ENCODE data around the gene CAPN14.

Gene CAPN14

DNA sequence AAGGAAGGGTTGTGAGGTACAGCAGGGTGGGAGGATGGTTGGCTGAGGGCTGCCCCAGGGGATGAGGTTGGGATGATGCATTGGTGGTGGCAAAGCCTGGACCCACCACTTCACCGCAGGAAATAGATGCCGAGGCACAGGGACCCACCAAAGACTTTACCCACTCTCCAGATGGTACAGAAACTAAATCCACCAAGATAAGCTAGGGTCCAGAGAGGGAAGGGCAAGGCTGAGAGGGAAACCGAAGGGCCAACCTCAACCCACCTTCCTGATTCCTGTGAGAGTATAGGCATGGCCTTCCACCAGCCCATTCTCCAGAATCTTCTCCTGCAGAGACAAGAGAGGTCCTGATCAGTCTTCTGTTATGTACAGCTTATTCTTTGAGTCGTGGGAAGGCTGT lies 18.1 kb downstream of the CAPN14 start:
- POLR2A ChIA-PET = no interaction called here
- CTCF ChIA-PET = interaction anchor here (1.1 kb wide), 1 partner anchor 29 kb away, joined by 3 read pairs; no protein-coding TSS in a partner anchor
- H3K4me3 ChIP-seq (ENCODE audit: low read depth, low read length) = no peak overlapping the region
- DNase-seq (ENCODE audit: low read depth, low spot score) = no peak
- TF ChIP-seq, protein P1, sequence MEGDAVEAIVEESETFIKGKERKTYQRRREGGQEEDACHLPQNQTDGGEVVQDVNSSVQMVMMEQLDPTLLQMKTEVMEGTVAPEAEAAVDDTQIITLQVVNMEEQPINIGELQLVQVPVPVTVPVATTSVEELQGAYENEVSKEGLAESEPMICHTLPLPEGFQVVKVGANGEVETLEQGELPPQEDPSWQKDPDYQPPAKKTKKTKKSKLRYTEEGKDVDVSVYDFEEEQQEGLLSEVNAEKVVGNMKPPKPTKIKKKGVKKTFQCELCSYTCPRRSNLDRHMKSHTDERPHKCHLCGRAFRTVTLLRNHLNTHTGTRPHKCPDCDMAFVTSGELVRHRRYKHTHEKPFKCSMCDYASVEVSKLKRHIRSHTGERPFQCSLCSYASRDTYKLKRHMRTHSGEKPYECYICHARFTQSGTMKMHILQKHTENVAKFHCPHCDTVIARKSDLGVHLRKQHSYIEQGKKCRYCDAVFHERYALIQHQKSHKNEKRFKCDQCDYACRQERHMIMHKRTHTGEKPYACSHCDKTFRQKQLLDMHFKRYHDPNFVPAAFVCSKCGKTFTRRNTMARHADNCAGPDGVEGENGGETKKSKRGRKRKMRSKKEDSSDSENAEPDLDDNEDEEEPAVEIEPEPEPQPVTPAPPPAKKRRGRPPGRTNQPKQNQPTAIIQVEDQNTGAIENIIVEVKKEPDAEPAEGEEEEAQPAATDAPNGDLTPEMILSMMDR (IDR thresholded peaks at IDR 0.05; ENCODE audit: insufficient read depth, low read length, missing control alignments) = no peak

DNA sequence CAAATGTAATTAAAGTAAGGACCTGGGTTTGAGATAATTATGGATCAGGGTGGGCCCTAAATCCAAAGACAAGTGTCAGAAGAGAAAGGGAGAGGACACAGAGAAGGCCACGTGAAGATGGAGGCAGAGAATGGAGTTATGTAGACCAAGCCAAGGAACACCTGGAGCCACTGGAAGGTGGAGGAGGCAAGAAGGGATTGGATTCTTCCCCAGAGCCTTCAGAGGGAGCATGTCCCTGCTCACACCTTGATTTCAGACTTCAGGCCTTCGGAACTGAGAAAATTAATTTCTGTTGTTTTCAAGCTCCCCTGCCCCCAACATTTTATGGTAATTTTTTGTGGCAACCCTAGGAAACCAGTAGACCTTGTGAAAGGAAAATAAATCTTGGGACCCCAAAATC lies 19.6 kb downstream of the CAPN14 start:
- TF ChIP-seq, protein P1 (IDR thresholded peaks at IDR 0.05; ENCODE audit: insufficient read depth, low read length, missing control alignments) = no peak
- no peak overlapping the region for H3K4me3 ChIP-seq (ENCODE audit: low read depth, low read length)
- DNase-seq (ENCODE audit: low read depth, low spot score) = no peak
- ChIA-PET POLR2A (no interaction called here), CTCF (interaction anchor here (1.3 kb wide), 1 partner anchor 12 kb away, joined by 5 read pairs; no protein-coding TSS in a partner anchor)

GRCh38 chr2:31197166-31197565 lies 20.1 kb downstream of the CAPN14 start:
- ChIA-PET CTCF (interaction anchor here (1.3 kb wide), 1 partner anchor 12 kb away, joined by 5 read pairs; no protein-coding TSS in a partner anchor), POLR2A (no interaction called here)
- DNase-seq (ENCODE audit: low read depth, low spot score) = no peak
- no peak overlapping the region for H3K4me3 ChIP-seq (ENCODE audit: low read depth, low read length)
- TF ChIP-seq, protein P1 (IDR thresholded peaks at IDR 0.05; ENCODE audit: insufficient read depth, low read length, missing control alignments) = no peak

- CTCF ChIA-PET = interaction anchor here (1.3 to 3.3 kb wide), 2 partner anchors 13 to 26 kb away, joined by 5 to 12 read pairs; no protein-coding TSS in a partner anchor
- TF ChIP-seq, protein P1 (IDR thresholded peaks at IDR 0.05; ENCODE audit: insufficient read depth, low read length, missing control alignments) = no peak
- POLR2A ChIA-PET = no interaction called here
- no peak overlapping the region for H3K4me3 ChIP-seq (ENCODE audit: low read depth, low read length)
- no peak for DNase-seq (ENCODE audit: low read depth, low spot score)
Measured at GRCh38 chr2:31196622-31197021, 20.7 kb downstream of the CAPN14 start.

- ChIA-PET POLR2A (interaction anchor here (0.6 kb wide), 1 partner anchor 1080 kb away, joined by 3 read pairs; no protein-coding TSS in a partner anchor), CTCF (interaction anchor here (0.9 to 3.3 kb wide), 3 partner anchors 10 to 23 kb away, joined by 3 to 12 read pairs (median 4); no protein-coding TSS in a partner anchor)
- DNase-seq (ENCODE audit: low read depth, low spot score) = no peak
- TF ChIP-seq, protein P1 (IDR thresholded peaks at IDR 0.05; ENCODE audit: insufficient read depth, low read length, missing control alignments) = no peak
- no peak overlapping the region for H3K4me3 ChIP-seq (ENCODE audit: low read depth, low read length)
Measured at GRCh38 chr2:31193806-31194205, 23.5 kb downstream of the CAPN14 start.

DNA sequence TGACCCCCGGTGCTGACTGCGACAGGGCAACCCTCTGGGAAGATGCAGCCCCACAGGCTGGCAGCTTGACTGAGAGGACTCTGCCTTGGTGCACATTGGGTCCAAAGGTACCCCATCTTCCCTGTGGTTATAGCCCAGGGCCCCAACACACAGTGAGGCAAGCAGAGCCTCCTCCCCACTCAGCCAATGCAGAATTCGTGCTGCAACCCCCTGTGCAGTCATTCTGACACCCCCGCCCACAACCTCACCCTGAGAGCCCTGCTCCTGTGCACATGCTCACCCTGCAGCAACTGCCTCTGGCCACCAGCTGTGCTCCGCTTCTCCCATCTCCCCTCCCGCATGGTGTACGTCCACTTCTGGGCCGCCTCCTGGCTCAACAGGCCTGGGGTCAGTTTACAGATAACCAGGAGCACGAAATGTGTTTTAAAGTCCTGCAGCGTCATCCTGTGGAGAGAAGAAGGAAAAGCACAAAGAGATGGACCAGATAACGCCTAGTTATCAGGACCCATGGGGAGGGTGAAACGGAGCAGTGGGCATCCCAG lies 24.4 kb downstream of the CAPN14 start:
- TF ChIP-seq, protein P1 (IDR thresholded peaks at IDR 0.05; ENCODE audit: insufficient read depth, low read length, missing control alignments) = no peak
- DNase-seq (ENCODE audit: low read depth, low spot score) = no peak
- H3K4me3 ChIP-seq (ENCODE audit: low read depth, low read length) = no peak overlapping the region
- ChIA-PET CTCF (interaction anchor here (1.3 kb wide), 1 partner anchor 18 kb away, joined by 3 read pairs; no protein-coding TSS in a partner anchor), POLR2A (no interaction called here)
